Naive B cell (primary cell): ENCODE measurements around the gene TEKT1. TPM values are rescaled to one million over a fixed set of nuclear protein-coding genes. Genes with fewer than 3 reads are reported as not detected.

Experiments used
- ATAC-seq, 2 donors: fragments of 150-1000 bp; cut with Tn5 transposase; 2 replicates each; pipeline ENCODE4 v1.10.0; 2021; ENCODE audit warnings: low read depth in 2 of 2, mild to moderate bottlenecking in 2 of 2, moderate library complexity in 2 of 2
- DNase-seq: peaks from one replicate; pipeline ENCODE4 v3.0.0; 2022
- H3K27ac Mint-ChIP-seq, 6 donors: one replicate each; pipeline ENCODE4 v1.8.0; 2020 to 2022; ENCODE audit warnings: mild to moderate bottlenecking in 6 of 6, mixed read lengths in 6 of 6, moderate library complexity in 5 of 6, inconsistent platforms in 2 of 6
- H3K27me3 Mint-ChIP-seq, 3 donors: one replicate each; pipeline ENCODE4 v1.8.0; 2021 to 2022; ENCODE audit warnings: mixed read lengths in 3 of 3, mild to moderate bottlenecking in 1 of 3
- H3K36me3 Mint-ChIP-seq, 2 donors: one replicate each; pipeline ENCODE4 v1.8.0; 2020 to 2022; ENCODE audit warnings: mixed read lengths in 2 of 2, inconsistent platforms in 1 of 2, mild to moderate bottlenecking in 1 of 2
- H3K4me1 Mint-ChIP-seq, 3 donors: one replicate each; pipeline ENCODE4 v1.8.0; 2020 to 2022; ENCODE audit warnings: mixed read lengths in 3 of 3, inconsistent platforms in 1 of 3, mild to moderate bottlenecking in 1 of 3, moderate library complexity in 1 of 3
- H3K4me3 Mint-ChIP-seq, 8 donors: one replicate each; pipeline ENCODE4 v1.8.0; 2020 to 2022; ENCODE audit warnings: mild to moderate bottlenecking in 8 of 8, mixed read lengths in 8 of 8, moderate library complexity in 8 of 8, inconsistent platforms in 2 of 8
- H3K9me3 Mint-ChIP-seq, 7 donors: one replicate each; pipeline ENCODE4 v1.8.0; 2020 to 2022; ENCODE audit warnings: mixed read lengths in 7 of 7, mild to moderate bottlenecking in 5 of 7, inconsistent platforms in 2 of 7, moderate library complexity in 1 of 7
- polyA plus RNA-seq, 6 donors: library from polyadenylated mRNA; unstranded; fragments of 300-500 nt; fragmentation: Illumina TruSeq; gene quantifications; one replicate each; pipeline ENCODE4 v1.2.3, GENCODE V29; 2021; ENCODE audit warnings: low read depth in 6 of 6

TEKT1 gene
- polyA plus RNA-seq, 6 donors from 2014 or later, result not detected

GRCh38 chr17:6749519-6749918 lies 82.0 kb downstream of the TEKT1 start:
- Mint-ChIP-seq H3K27ac (no peak overlapping the region), H3K9me3 (peaks cover 0 to 5% (median 0%) of the 10 kb centered on the region in 7 donors), H3K27me3 (peaks cover 5 to 16% (median 16%) of the 10 kb centered on the region in 3 donors), H3K4me3 (no peak overlapping the region), H3K36me3 (no peaks in the 10 kb centered on the region), H3K4me1 (peaks cover 0 to 19% (median 6%) of the 10 kb centered on the region in 3 donors)
- no peak for DNase-seq
- no peak for ATAC-seq

DNA sequence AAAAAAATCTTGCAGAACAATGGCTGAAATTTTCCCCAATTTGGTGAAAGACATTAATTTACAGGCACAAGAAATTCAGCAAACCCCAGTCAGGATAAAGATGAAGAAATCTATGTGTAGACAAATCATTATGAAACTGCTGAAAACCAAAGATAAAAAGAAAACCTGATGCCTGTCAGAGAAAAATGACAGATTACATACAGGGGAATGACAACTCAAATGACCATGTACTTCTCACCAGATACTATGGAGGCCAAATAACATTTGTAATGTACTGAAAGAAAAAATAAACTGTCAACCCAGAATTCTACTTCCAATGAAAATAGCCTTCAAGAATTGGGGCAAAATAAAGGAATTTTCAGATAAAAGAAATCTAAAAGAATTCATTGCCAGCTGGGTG lies 82.9 kb downstream of the TEKT1 start:
- no peaks in the 10 kb centered on the region for H3K36me3 Mint-ChIP-seq
- H3K9me3 Mint-ChIP-seq, result peaks cover 0 to 5% (median 0%) of the 10 kb centered on the region in 7 donors

More for the DNA sequence above, 82.9 kb downstream of the TEKT1 start:
- no peak overlapping the region for H3K4me3 Mint-ChIP-seq
- peaks cover 0 to 16% (median 6%) of the 10 kb centered on the region in 3 donors for H3K4me1 Mint-ChIP-seq
- H3K27me3 Mint-ChIP-seq, result peaks cover 8 to 25% (median 25%) of the 10 kb centered on the region in 3 donors
- DNase-seq, result no peak
- no peak overlapping the region for H3K27ac Mint-ChIP-seq
- ATAC-seq, result no peak

Other genes with a start within 250 kb of the TEKT1 start
- gene KIAA0753, start 191.0 kb downstream of the TEKT1 start, polyA plus RNA-seq, result 1 to 10 TPM; 2.8 to 5.9 (median 3.2) TPM
- 10 to 100 TPM; 57.8 to 85.5 (median 64.4) TPM for gene TXNDC17, start 190.7 kb downstream of the TEKT1 start, polyA plus RNA-seq
- gene MED31, start 180.1 kb downstream of the TEKT1 start, polyA plus RNA-seq, result 10 to 100 TPM; 25.7 to 33.8 (median 31.0) TPM
- gene C17orf100, start 180.0 kb downstream of the TEKT1 start, polyA plus RNA-seq, result 10 to 100 TPM in 3 of 6 donors, 1 to 10 TPM in 3; 6.6 to 16.8 (median 9.7) TPM
- under 1 TPM in 1 of 6 donors, not detected in 5; 0.37 TPM for gene SLC13A5, start 118.4 kb downstream of the TEKT1 start, polyA plus RNA-seq
- gene XAF1, start 75.7 kb downstream of the TEKT1 start, polyA plus RNA-seq, result 10 to 100 TPM; 18.6 to 75.1 (median 22.9) TPM
- gene FBXO39, start 55.5 kb downstream of the TEKT1 start, polyA plus RNA-seq, result not detected
- gene ALOX12, start 164.3 kb upstream of the TEKT1 start, polyA plus RNA-seq, result 1 to 10 TPM in 3 of 6 donors, under 1 TPM in 2, not detected in 1; 0.27 to 2.5 (median 1.4) TPM
- 100 to 1,000 TPM; 678 to 895 (median 858) TPM for gene RNASEK, start 180.9 kb upstream of the TEKT1 start, polyA plus RNA-seq
- under 1 TPM in 3 of 6 donors, not detected in 3; 0.21 to 0.36 (median 0.29) TPM for gene BCL6B, start 191.3 kb upstream of the TEKT1 start, polyA plus RNA-seq
- gene SLC16A13, start 204.3 kb upstream of the TEKT1 start, polyA plus RNA-seq, result 1 to 10 TPM in 5 of 6 donors, under 1 TPM in 1; 0.66 to 3.0 (median 2.4) TPM
- gene SLC16A11, start 212.4 kb upstream of the TEKT1 start, polyA plus RNA-seq, result 1 to 10 TPM in 5 of 6 donors, not detected in 1; 1.8 to 3.6 (median 2.3) TPM
- gene CLEC10A, start 248.5 kb upstream of the TEKT1 start, polyA plus RNA-seq, result under 1 TPM in 1 of 6 donors, not detected in 5; 0.82 TPM